HG03103 (cell line): ENCODE results near the gene HOXB8.

ENCODE experiments used
- ATAC-seq: cut with Tn5 transposase; IDR thresholded peaks from one replicate; pipeline ENCODE4 v1.9.1; 2021; ENCODE audit warnings: low read depth; ENCODE audit not compliant: unreplicated experiment

The HOXB8 gene

DNA sequence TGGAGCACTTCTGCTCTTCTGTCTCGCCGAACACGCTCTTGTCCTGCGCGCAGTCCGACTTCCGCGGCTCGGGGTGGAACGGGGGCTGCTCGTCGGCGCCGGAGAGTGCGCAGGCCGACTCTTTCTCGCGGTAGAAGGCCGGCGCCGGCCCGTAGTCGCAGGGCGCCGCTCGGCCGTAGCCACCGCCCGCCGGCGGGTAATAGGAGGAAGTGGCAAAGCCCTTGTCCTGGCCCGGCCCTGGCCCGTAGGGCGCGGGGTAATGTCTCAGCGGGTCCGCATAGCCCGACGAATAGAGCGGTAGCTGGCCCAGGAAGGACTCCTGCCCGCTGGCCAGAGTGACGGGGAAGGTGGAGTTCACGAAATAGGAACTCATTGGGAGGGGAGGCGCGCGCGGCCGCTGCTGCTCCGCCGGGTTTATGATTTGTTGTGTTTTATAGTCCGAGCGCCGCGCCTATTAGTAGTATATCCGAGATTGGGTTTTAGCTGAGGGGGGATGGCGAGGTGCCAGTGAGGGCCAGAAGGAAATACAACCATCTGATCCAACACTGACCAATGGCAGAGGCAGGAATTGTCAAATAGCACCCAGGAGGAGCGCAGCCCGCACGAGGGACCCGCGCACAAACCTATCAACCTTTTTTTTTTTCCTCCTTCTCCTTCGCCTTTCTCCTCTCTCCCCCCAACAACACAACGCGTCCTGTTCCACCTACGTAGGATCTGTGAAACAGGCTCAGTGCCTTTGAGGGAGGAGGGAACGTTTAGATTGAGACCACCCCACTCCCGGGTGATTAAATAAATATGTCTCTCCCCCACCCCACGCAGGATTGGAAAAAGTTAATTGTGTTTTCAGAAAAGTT lies 17.1 kb downstream of the HOXB8 start:
- no peak for ATAC-seq

DNA sequence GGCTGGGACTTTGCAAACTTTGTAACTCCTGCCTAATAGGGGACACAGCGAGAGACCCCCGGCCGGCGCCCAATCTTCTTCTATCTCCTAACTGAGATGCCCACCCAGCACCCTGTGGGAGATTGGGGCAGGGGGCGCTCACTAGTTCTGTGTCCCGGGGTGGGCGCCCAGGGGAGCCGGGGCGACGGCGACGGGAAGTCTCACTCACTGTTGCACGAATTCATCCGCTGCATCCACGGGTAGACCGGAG lies 17.6 kb downstream of the HOXB8 start:
- ATAC-seq = no peak

DNA sequence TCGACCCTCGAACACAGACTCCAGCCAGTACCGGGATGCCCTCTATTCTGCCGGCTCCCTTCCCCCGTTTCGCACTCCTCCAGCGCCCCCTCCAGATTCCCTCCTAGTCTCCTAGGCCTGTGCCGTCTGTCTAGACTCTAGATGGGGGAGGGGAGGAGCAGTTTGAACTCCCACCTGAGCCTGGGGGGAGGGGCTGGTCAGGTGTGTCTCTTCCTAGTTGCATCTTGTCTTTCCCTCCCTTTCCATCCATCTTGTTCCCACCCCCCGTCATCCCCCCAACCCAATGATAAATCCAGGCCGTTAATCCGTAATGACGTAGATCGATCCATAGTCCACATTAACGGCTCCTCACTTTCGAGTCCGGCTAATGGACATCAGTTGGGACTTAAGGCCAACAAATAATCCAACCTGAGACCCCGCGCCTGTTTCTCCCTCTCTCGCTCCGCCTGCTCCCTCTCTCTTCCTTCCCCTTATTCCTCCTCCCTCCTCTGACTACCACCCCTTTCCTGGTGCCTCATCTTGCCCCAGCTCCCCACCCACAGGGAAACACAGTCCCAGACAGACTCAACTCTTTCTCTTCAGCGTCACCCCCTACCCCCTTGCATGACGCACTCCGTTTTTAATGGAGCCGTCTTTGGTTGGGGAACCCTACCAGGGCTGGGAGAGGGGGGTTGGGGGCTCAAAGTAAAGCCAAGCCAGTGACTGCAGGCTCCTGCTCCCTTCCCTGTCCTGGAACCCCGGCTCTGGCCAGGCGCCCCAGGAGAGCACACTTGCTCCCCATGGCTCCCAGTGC lies 18.2 kb downstream of the HOXB8 start:
- ATAC-seq = no peak

DNA sequence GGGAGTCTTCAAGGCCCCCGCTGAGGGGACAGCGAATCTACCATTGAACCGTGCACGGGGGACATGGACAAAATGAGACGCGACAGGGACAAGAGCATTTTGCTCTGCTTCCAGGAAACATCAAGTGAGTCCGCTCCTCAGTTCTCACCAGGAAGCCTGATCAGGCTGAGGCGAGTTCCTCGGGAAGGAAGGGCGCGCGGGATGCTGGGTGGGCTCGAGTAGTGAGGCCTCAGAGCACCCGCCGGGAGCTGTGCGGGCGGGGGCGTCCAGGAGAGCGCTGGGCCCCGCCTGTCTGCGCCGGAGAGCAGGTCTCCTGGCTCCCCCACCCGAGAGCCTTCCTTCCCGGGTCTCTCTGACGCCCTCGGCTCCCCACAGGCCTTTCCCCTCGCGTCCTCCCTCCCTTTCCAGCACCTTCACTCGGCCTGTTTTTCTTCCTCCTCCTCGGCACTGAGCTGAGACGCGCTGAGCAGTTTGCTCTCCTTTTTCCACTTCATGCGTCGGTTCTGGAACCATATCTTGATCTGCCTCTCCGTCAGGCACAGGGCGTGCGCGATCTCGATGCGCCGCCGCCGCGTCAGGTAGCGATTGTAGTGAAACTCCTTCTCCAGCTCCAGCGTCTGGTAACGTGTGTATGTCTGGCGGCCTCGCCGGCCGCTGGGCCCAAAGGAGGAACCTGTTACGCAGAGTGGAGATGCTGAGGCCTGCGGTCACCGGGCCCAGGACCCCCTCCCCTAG lies 18.9 kb downstream of the HOXB8 start:
- no peak for ATAC-seq

DNA sequence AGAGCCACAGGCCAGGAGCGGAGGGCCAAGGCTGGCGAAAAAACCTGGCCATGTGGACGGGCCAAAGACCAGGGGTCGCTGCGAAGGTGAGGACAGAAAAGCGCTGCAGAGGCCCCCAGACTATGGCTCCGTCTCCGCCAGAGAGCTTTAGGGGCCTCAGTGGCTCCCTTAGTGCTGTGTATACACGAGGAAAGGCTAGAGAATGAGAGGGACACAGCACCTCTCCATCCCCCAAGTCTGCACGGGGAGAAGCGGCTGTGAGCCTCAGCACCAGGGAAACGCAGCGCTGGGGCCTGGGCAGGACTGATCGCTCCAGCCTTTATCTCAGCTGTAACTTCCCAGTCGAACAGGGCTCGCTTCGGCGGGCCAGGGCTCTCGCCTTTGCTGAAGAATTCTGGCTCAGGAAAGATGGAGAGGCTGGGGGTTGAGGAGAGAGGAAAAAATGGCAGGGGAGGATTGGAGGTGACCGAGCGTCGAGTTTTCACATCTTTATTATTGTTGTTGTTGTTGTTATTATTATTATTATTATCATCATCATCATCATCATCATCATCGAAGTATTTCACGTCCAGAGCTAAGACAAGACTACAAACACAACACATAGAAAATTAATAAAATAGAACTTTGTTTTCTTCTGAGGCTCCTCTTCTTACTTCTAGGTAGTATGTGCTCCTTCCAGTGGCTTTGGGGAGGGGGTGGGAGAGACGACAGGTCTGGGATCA lies 19.7 kb downstream of the HOXB8 start:
- no peak for ATAC-seq

DNA sequence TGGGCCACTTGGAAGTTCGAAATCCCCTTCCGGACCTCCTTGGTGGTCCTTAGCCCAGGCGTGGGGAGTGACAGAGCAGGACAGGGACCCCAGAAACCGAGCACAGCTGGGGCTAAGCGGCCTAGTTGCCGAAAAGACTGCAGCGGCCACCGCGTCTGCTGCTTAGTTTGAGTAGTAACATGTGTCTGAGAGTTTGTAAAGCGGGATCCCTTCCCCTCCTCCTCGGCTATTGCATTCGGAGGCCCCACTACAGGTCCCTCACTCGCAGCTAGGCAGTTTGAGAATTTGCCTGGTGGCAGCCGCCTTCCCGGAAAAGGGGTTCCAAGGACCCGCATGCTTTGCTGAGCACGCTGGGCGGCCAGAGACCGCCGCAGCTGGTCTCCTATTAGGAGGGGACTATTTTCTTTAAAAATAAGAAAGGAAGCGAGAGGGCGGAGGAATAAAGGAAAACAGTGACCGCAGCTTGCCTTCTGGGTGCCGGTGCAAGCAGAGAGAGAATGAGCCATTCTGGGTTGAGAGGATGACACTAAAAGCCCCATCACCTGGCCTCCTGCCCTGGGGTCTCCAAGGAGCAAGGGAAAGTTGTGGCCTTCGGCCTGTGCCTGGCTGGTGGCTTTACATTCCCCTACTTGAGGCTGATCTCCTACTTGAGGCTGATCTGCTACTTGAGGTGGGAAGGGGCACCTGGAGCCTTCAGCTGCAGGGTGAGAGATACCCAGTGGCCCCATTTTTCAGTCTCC lies 20.4 kb downstream of the HOXB8 start:
- ATAC-seq = no peak

DNA sequence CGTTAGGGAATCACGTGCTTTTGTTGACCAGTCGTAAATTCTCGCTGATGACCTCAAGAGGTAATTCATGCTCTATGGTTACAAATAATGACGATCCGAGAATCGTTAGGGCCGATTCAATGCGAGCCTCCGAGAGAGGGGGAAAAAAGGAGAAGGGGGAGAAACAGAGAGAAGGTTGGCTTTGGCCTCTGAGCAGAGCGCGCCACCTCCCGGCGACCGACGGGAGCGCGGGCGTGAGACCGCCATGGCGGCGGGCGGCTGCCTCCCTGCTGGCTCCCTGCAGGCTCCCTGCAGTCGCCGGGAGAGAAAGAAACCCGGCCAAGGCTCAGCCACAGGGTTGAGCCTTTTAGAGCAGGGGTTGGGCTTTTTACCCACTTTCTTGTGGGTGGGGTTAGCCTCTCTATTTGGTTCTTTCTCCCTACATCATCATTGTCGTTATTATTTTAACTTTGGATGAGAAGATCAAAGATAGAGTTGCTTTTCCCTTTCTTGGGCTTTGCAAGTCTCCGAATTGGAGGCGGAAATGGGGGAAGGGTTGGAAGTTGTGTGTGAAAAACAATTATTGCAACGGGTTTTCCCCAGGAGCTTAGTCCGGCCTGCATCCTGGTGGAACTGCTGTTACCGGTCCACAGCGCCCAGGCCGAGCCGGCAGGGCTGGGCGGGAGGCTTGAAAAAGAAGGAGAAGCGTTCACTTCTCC lies 21.1 kb downstream of the HOXB8 start:
- ATAC-seq = no peak

DNA sequence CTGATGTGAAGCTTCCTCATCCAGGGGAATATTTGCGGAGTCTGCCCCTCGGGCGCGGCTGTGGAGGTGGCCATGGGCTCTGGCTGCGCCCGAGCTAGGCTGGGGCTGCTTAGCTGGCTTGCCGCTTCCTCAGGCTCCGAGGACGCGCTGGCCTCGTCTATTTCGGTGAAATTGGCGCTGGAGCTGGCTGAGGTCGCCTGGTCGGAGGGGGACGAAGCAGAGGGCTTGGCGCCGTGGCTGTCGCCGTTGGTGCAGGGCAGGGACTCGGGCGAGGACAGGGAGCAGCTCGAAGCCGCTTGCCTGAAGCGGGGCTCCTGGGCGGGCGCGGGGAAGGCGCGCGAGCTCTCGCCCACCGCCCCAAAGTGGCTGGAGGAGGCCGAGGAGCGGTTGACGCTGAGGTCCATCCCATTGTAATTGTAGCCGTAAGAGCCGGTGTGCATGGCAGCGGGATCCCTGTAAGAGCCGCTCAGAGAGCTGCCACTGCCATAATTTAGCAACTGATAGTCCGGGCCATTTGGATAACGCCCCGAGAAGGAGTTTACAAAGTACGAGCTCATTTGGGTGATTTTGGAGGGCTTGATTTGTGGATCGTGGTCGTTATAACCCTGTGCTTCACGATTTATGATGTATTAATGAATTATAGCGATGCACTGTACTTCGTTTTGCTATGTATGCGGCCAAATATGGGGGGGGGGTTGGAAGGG lies 21.8 kb downstream of the HOXB8 start, which contains the start of gene HOXB5:
HOXB5 (minus strand) TSS at position 654 of the 704 bp plus-strand sequence; CDS start at position 557, 97 bp downstream.
- ATAC-seq = no peak

DNA sequence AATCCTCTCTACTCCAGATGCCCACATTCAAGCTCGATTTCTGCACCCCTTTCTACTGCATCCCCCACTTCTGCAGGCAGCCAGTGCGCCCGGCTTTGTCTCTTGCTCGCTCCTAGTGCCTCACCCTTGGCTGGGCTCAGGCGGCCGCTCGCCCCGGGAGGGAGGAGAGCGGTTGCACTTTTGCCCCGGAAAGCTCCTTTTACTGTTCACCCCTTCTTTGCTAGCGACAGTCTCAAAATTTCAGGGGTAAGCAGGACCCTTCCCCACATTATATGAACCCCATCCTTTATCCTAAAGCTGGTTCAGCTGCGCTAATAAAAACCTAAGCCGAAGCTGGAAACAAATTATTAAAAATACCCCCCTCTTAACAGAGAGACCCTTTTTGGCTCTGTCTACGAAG lies 22.5 kb downstream of the HOXB8 start:
- ATAC-seq = no peak

DNA sequence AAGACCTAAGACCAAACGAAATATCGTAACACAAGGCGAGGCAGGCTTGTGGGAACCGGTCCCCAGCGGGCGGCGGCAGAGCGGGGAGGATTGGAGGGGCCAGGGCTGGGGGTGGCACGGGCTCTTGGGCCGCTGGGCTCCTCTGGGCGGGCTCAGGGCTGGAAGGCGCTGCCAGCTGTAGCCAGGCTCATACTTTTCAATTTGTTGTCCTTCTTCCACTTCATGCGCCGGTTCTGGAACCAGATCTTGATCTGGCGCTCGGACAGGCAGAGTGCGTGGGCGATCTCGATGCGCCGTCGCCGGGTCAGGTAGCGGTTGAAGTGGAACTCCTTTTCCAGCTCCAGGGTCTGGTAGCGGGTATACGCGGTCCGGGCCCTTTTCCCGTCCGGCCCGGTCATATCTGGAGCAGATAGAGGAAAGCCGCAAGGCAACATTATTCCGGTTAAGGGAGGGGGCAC lies 23.0 kb downstream of the HOXB8 start:
- ATAC-seq = no peak

DNA sequence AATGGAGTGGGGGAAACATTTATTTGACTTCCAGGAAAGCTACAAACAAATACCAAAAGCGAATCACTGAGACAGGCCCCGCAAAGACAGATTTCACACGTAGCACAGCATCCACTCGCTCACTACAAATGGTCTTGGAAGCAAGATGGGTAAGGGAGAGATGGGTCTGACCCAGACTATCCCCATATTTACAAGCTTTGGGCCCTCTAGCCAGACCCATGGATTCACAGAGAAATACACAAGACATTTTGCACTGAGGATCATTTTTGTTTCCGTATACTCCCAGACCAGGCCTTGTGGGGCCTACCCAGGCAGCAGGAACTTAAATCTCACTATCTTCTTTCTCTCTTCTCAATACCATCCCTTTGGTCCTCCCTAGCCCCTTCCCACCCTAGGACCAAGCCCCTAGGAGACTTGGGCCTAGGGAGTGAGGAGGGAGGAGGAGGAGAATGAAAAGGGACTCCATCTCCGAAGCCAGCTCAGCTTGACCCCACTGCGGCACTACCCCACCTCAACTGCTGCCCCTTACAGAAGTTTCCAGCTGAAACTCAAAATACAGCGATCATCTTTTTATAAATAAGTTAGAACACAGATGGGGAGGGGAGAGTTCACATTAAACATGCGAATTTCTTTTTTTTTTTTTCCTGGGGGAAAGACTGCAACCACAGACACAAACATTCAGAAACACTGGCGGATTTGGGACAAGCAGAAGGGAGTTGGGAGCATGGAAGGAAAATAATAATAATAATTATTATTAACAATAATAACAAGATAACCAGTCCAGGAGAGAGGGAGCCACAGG lies 23.6 kb downstream of the HOXB8 start:
- ATAC-seq = no peak

DNA sequence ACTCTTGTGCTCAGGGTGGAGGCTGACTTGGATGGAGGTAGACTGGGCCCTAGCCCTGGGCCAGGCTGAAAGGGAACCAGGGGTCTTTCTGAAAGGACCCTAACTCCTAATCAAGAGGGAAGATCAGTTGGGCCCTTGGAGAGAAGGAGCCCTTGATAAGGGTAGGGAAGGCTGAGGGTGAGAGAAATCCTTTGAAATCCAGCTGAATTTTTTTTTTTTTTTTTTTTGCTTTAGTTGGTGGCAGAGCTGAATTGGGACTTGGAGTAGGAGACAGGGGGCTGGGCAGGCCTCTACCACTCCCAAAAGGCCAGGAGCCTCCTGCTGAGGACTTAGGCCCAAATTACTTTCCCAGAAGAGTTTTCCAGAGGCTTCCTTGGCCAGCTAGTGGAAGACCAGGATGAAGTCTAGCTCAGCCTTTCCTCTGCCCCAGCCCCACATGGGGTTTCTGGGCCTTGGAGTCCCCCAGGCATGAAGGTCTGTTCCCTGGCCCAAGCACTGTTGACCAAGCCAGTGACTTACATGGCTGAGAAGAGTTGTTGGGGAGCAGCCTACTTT lies 24.4 kb downstream of the HOXB8 start:
- ATAC-seq = no peak

DNA sequence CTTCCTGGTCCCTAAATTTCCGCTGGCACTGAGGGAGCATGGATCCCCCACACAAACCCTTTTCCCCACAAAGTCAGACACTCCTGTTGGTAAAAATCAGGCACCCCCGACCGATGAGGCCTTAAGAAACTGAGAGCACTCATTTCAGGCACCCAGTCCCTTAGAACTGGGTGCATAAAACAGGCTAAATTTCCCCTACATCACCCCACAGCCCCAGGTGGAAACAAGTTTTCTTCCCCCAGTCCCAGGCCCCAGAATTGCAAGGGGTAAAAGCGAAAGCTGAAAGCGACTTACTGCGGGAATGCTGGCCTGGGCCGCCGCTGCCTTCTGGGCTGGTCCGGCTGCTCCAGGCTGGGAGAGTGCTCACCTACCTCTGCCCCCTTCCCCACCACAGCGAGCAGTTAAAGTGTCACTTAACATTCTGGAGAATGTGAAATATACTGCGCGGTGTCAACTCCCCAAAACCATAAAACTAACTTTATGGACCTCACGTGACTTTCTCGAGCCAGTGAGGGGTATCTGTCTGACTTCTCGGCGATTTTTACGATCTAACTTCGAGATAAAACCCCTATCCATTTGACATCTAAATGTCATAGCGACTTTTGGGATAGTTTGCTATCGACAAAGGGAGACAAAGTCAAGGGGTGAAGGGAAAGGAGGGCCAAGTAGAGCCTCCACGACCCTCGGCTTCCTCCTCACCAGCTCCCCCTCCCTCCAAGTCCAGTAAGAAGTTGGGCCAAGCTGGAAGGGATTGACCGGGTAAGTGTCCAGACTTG lies 25.1 kb downstream of the HOXB8 start, which contains the start of gene HOXB3:
HOXB3 (minus strand) TSS at position 411 of the 776 bp plus-strand sequence. CDS start 37,767 bp downstream, outside the sequence.
- no peak for ATAC-seq

DNA sequence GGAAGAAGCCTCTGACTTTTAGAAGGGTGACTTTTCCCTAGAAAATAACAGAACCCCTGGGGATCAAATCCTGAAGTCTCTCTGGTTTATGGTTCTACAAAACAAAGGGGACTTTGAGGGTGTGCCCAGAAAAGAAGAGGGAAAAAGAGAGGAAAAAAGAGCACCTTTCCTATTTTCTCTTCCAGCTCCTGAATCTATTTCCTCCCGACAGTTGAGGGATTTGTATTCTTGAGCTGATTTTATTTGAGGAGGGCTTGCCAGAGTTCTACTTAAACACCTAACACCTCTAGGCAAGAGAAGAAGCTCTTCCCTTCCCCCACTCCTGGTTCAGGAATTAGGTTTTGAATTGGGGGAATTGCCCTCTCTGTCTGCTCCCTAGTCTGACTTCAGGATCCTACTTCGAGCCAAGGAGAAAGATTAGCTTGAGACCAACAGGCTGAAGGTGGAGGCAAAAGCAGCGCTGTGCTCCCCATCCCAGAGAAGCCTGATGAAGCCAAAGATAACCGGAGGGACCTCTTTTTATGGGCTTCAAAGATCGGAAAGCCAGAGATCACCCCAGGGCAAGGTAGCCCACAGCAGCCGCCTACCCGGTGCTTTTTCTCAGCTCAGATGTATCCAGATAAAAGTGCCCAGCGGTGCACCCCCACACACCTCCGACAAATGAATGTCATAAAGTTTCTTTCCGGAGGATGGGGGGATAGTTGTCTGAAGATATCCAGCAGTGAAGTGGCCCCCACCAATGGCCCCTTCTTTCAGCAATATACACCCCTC lies 25.8 kb downstream of the HOXB8 start:
- no peak for ATAC-seq

DNA sequence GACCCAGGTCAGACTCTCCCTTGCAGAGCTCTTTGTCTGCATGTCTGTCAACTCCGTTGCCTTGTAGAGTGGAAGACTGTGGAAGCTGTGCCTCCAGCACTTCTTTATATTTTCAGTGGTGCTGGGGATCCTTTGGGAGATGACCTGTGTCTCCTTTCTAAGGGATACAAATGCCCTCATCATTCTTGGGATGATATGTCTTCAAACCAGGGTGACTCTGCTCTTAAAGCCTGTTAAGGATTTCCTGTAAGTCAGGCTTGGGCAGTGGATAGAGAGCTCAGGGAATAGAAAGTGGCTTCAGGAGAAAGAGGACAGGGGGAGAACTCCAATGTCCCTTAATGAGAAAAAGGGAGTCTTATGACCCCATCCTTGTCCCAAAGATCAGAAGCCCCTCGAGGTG lies 26.6 kb downstream of the HOXB8 start:
- no peak for ATAC-seq

DNA sequence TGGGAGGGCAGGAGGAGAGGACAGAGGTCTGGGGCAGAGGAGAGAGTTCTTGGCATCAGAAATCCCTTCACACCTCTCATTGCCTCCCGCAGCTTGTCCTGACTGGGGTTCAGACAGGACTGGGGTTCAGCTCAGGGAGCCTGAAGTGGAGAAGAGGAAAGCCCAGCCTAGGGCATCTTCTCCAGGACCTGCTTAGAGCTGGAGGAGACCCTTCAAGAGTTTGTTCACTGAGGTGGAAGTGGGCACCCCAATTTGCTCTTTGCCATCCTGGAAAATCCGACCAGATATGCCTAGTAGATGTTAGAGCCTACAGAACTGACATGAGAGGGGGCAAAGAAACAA lies 27.0 kb downstream of the HOXB8 start:
- no peak for ATAC-seq
